Measurements from ENCODE around the gene EBF4. TPM values are rescaled to one million over a fixed set of nuclear protein-coding genes. Genes with fewer than 3 reads are reported as not detected.
"Not testable (repeated sequence)": the region's sequence is repeated elsewhere in the genome, so short reads cannot be mapped to it uniquely, and the experiment has no call there.

The EBF4 gene
- polyA plus RNA-seq, 1 donor, result 9.0 TPM

GRCh38 chr20:2671977-2672376, 20.6 kb upstream of the EBF4 start:
- DNase-seq (ENCODE audit: low read depth), result no peak

GRCh38 chr20:2672446-2672845, 20.1 kb upstream of the EBF4 start:
- DNase-seq (ENCODE audit: low read depth), result no peak

GRCh38 chr20:2673453-2673852, 19.1 kb upstream of the EBF4 start:
- DNase-seq (ENCODE audit: low read depth), result no peak

GRCh38 chr20:2680046-2680445, 12.5 kb upstream of the EBF4 start:
- no peak for DNase-seq (ENCODE audit: low read depth)

DNA sequence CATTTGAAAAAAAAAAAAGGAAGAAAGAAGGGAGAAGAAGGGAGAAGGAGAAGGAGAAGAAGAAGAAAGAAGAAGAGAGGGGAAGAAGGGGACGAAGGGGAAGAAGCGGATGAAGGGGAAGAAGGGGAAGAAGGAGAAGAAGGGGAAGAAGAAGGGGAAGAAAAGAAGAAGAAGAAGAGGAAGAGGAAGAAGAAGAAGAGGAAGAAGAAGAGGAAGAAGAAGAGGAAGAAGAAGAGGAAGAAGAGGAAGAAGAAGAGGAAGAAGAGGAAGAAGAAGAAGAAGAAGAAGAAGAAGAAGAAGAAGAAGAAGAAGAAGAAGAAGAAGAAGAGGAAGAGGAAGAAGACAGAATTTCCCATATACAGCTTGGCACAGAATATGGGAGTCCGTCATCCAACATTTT, 10.5 kb upstream of the EBF4 start:
- DNase-seq (ENCODE audit: low read depth), result not testable (repeated sequence)

DNA sequence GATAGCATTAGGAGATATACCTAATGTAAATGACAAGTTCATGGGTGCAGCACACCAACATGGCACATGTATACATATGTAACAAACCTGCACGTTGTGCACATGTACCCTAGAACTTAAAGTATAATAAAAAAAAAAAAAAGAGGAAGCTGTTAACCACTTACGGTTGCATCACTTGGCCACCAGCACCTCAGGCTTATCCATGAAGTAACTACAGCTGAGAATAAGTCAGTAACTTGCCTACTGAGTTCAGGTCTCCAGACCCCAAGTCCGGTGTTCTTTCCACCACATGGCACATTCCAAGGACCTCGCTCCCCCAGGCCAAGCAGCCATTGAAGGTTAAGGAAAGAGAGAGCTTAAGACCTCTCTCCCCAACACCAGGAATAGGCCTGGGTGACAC, 7.8 kb upstream of the EBF4 start:
- DNase-seq (ENCODE audit: low read depth), result not testable (repeated sequence)

- no peak for DNase-seq (ENCODE audit: low read depth)
Observed at GRCh38 chr20:2687514-2687913, 5.1 kb upstream of the EBF4 start.

DNA sequence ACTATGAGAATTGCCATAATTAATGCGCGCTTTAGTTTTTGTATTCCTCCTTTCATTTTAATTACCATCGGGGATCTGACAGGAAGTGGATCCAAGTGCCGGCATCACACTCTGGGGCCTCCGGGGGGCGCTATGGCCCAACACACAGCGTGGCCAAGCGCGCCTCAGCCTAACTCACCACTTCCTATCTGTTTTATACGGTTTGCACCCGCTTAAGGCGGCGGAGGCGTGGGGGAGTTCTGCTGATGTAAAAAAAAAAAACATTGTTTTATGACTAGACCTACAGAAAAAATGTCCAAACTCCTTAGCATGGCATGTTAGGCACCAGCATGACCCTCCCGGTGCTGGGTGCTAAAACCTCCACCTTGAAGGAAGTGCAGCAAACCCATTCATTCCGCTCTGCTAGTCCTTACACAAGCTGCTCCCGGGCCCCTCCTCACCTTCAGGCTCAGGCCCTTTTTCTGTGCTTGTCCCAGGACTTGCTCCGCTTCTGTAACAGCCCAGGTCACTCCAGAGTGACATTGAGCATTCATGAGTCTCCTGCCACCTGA, 4.5 kb upstream of the EBF4 start:
- no peak for DNase-seq (ENCODE audit: low read depth)

GRCh38 chr20:2690213-2690612, 2.4 kb upstream of the EBF4 start:
- no peak for DNase-seq (ENCODE audit: low read depth)

DNA sequence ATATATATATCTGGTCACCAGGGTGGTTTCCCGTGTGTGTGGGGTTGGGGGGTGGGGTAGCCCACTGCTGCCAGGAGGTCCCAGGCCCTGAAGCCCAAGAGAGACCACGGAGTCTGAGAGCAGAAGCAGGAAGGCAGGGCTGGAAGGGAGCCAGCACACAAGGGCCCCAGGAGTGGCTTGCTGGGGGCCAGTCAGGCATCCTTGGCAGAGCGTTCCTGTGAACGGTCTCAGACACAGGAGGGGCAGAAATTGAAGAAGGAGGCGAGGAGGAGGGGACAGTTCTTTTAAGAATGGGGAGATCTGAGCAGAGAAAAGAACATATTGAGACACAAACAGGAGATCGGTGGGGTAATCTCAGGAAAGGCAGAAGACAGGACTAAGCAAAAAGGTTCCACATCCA, 1.9 kb upstream of the EBF4 start:
- DNase-seq (ENCODE audit: low read depth), result no peak

DNA sequence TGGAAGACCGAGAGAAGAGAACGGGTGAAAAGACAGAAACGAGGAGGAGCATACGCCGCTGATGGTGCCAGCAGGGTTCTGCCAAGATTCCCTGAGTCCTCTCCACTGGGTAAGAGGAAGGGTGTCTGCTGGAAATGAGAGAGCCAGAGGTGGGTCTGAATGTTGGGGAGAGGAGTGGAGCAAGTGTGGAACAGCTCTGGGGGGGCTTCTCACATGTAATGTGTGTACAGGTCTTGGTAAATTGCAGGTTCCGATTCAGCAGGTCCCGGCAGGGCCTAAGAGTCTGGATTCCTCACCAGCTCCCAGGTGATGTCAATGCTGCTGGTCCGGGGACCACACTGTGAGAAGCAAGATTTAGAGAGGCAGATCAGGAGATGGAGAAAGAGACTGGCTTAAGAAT, 1.5 kb upstream of the EBF4 start:
- DNase-seq (ENCODE audit: low read depth), result no peak

DNA sequence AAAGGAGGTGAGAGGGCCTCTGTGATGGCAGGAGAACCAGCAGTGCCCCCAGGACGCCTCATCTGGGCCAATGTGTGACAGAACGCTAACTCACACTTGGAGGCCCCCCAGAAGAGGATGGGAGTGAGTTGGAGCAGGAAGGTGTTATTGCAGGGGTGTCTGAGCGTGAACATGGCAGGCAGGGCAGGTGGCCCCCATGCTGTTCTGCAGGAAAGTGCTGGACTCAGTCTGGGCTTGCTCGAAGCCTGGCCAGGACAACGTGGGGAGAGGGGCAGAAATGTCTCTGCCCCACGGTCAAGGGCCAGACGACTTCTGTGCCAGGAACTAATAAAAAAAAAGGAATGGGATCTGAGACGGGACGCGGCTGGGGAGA, 931 bp upstream of the EBF4 start:
- no peak for DNase-seq (ENCODE audit: low read depth)

- DNase-seq (ENCODE audit: low read depth), result no peak
Observed at GRCh38 chr20:2692886-2693285, 306 bp downstream of the EBF4 start.

DNA sequence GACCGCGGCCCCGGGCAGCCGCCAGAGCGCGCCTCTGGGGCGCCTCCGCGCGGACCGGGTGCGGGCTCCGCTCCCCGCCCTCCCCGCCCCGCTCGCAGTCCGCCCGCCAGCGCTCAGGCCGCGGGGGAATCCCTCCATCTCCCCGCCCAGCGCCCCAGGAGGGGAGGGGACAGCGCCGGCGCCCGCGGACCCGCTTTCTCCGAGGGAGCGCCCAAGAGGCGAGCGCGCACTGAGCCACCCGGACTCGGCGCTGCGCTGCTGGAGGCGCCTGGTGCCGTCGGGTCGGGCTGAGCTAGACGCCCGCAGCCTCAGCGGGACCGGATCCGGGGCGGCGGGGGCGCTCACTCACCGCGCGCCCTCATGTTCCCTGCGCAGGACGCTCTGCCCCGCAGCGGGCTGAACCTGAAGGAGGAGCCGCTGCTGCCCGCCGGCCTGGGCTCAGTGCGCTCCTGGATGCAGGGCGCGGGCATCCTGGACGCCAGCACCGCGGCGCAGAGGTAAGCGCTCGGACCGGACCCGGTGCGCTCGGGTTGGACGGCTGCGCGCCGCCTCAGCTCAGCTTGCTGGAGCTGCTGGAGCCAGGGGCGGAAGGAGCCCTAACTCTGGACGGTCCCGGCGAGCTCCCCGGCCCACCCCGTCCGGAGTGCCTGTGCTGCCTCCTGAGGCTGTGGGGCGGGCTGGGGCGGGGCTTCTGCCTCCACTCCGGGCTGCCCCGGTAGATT, 867 bp downstream of the EBF4 start:
- DNase-seq (ENCODE audit: low read depth), result no peak

- no peak for DNase-seq (ENCODE audit: low read depth)
Observed at GRCh38 chr20:2694008-2694471, 1.5 kb downstream of the EBF4 start.

DNA sequence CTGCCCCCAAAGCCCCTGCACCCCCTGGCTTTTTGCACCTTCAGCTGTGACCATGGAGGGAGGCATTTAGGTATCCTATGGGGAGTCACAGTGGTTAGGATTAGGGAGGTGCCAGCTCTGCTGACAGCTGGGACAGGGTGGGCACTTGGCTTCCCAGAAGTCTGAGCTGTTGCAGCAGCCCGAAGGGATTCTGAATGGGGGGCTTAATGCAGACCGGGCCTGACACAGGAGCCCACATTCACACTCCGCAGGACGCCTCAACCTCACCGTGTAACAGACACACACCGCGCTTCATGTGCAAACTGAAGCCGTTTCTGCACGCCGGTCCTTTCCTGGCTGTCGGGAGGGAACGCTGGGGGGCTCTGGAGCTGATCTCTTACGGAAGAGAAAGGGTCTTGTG, 1.9 kb downstream of the EBF4 start:
- DNase-seq (ENCODE audit: low read depth), result no peak

- no peak for DNase-seq (ENCODE audit: low read depth)
Observed at GRCh38 chr20:2695206-2695983, 2.8 kb downstream of the EBF4 start.

- DNase-seq (ENCODE audit: low read depth), result not testable (repeated sequence)
Observed at GRCh38 chr20:2695984-2696525, 3.5 kb downstream of the EBF4 start.

- DNase-seq (ENCODE audit: low read depth), result no peak
Observed at GRCh38 chr20:2696646-2697045, 4.1 kb downstream of the EBF4 start.

DNA sequence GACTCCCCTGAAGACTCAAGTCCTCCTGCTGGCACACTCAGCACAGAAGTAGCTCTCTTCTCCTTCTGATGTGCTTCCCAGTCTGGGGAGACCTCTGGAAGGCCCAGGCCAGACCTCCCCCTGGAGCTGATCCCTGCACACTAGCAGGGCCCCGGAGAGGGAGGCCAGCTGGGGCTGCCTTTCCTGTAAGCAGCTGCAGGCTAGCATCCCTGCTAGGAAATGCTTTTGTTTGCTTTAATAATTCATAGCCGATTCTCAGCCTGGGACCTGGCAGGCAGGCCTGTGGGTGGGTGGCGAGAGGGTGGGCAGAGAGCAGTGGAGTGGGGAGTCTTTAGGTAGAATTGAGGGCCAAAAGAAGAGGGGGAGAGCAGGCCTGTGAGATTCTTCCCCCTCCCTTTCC, 5.2 kb downstream of the EBF4 start:
- no peak for DNase-seq (ENCODE audit: low read depth)

DNA sequence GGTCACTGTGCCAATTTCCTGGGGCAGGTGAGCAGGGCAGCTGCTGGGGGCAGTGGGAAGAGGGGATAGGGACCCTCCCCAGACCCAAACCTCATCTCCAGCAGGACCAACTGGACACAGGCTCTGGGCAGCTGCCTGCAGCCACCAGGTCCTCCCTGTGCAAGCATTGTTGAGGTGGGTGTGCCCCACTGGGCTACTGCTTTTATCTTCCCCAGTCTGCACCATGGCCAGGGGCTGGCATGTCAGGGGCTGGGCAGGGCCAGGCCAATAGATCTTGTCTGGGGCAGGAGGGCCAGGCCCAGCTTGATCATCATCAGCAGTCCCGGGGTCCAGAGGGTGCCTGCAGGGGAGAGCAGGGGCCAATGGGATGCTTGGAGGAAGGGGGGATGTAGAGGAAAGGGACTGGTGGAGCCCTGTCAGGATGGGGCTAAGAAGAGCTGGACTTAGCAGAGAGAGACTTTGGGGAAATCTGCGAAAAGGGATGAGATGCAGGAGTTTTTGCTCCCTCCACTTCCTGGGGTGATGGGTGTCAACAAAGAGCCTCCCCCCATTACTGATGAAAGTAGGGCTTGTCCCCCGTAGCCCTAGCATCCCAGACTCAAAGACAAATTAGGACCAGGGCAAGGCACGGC, 5.7 kb downstream of the EBF4 start:
- no peak for DNase-seq (ENCODE audit: low read depth)

DNA sequence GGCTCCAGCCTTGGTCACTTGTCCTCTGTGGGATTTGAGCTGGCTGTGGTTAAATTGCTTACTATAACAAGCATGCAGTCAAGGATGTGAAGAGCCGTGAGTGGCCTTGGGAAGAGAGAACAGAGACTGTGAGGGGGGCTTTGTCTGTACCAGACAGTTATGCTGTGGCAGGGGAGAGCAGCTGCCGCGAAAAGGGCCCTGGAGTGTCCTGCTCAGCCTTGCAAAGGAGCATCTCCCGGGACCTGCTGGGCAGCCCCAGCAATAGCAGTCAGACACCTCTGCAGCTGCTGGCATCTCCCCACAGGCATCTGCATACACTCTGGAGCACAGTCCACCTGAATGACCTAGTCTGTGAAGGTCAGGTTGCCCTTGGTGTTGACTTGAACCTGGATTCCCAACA, 6.3 kb downstream of the EBF4 start:
- DNase-seq (ENCODE audit: low read depth), result no peak
